ENCODE measurements around the gene PFKL.

Gene PFKL

GRCh38 chr21:44316277-44316900, 16.5 kb downstream of the PFKL start:
- Histone ChIP-seq H3K9me3 (ENCODE audit: insufficient read depth, low read length) (no peaks in the 10 kb centered on the region), H3K9ac (ENCODE audit: insufficient read length, low read depth) (no peak overlapping the region), H3K4me3 (ENCODE audit: insufficient read length, low read depth) (no peak overlapping the region), H3K36me3 (ENCODE audit: insufficient read depth, insufficient read length, low read length) (peaks cover 96% of the 10 kb centered on the region), H3K27me3 (ENCODE audit: insufficient read depth, insufficient read length) (no peaks in the 10 kb centered on the region), H3K4me1 (ENCODE audit: insufficient read depth, insufficient read length) (no peaks in the 10 kb centered on the region)
- DNase-seq (ENCODE audit: low read depth, low spot score), result no peak
- TF ChIP-seq ZNF274 (IDR thresholded peaks at IDR 0.05; ENCODE audit: low read depth, low read length) (no peak), YY1 (IDR thresholded peaks at IDR 0.05; ENCODE audit: insufficient read depth, insufficient read length) (no peak), SUZ12 (IDR thresholded peaks at IDR 0.05; ENCODE audit: extremely low read depth, insufficient read depth, insufficient read length) (no peak)

GRCh38 chr21:44317241-44317782, 17.5 kb downstream of the PFKL start:
- TF ChIP-seq ZNF274 (IDR thresholded peaks at IDR 0.05; ENCODE audit: low read depth, low read length) (no peak), YY1 (IDR thresholded peaks at IDR 0.05; ENCODE audit: insufficient read depth, insufficient read length) (no peak), SUZ12 (IDR thresholded peaks at IDR 0.05; ENCODE audit: extremely low read depth, insufficient read depth, insufficient read length) (no peak)
- Histone ChIP-seq H3K9me3 (ENCODE audit: insufficient read depth, low read length) (no peaks in the 10 kb centered on the region), H3K4me1 (ENCODE audit: insufficient read depth, insufficient read length) (peaks cover 3% of the 10 kb centered on the region), H3K36me3 (ENCODE audit: insufficient read depth, insufficient read length, low read length) (peaks cover 96% of the 10 kb centered on the region), H3K9ac (ENCODE audit: insufficient read length, low read depth) (no peak overlapping the region), H3K4me3 (ENCODE audit: insufficient read length, low read depth) (no peak overlapping the region), H3K27me3 (ENCODE audit: insufficient read depth, insufficient read length) (no peaks in the 10 kb centered on the region)
- no peak for DNase-seq (ENCODE audit: low read depth, low spot score)

DNA sequence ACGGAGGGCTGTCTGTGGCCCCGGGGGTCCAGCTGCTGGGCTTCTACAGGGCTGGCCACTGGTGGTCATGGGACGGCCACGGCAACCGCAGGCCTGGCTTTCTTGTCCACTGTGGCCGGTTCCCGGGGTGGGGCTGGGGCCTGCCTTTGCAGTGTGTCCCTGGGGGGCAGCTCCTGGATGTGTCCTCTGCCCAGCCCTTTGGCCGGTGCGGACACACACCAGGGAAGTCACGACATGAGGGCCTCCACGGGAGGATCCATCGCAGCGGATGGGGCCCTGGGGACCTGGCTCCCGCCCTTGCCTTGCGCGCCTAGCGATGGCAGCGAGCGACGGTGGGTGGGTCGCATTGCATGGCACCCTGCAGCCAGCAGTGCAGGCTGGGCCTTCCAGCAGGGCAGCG, 18.0 kb downstream of the PFKL start:
- DNase-seq (ENCODE audit: low read depth, low spot score), result no peak
- no peak overlapping the region for H3K9ac ChIP-seq (ENCODE audit: insufficient read length, low read depth)
- no peaks in the 10 kb centered on the region for H3K9me3 ChIP-seq (ENCODE audit: insufficient read depth, low read length)
- H3K4me1 ChIP-seq (ENCODE audit: insufficient read depth, insufficient read length), result peaks cover 4% of the 10 kb centered on the region
- TF ChIP-seq SUZ12 (IDR thresholded peaks at IDR 0.05; ENCODE audit: extremely low read depth, insufficient read depth, insufficient read length), result no peak
- H3K4me3 ChIP-seq (ENCODE audit: insufficient read length, low read depth), result no peak overlapping the region
- no peaks in the 10 kb centered on the region for H3K27me3 ChIP-seq (ENCODE audit: insufficient read depth, insufficient read length)
- peaks cover 96% of the 10 kb centered on the region for H3K36me3 ChIP-seq (ENCODE audit: insufficient read depth, insufficient read length, low read length)

- TF ChIP-seq YY1 (IDR thresholded peaks at IDR 0.05; ENCODE audit: insufficient read depth, insufficient read length) (no peak), SUZ12 (IDR thresholded peaks at IDR 0.05; ENCODE audit: extremely low read depth, insufficient read depth, insufficient read length) (no peak), ZNF274 (IDR thresholded peaks at IDR 0.05; ENCODE audit: low read depth, low read length) (no peak)
- Histone ChIP-seq H3K36me3 (ENCODE audit: insufficient read depth, insufficient read length, low read length) (peaks cover 96% of the 10 kb centered on the region), H3K4me1 (ENCODE audit: insufficient read depth, insufficient read length) (peaks cover 4% of the 10 kb centered on the region), H3K9ac (ENCODE audit: insufficient read length, low read depth) (no peak overlapping the region), H3K27me3 (ENCODE audit: insufficient read depth, insufficient read length) (no peaks in the 10 kb centered on the region), H3K4me3 (ENCODE audit: insufficient read length, low read depth) (no peak overlapping the region), H3K9me3 (ENCODE audit: insufficient read depth, low read length) (no peaks in the 10 kb centered on the region)
- no peak for DNase-seq (ENCODE audit: low read depth, low spot score)
These were observed 18.8 kb downstream of the PFKL start for GRCh38 chr21:44318489-44319285.

GRCh38 chr21:44319407-44320065, 19.7 kb downstream of the PFKL start:
- Histone ChIP-seq H3K9me3 (ENCODE audit: insufficient read depth, low read length) (no peaks in the 10 kb centered on the region), H3K9ac (ENCODE audit: insufficient read length, low read depth) (peak overlapping the region; percentile 9), H3K4me3 (ENCODE audit: insufficient read length, low read depth) (no peak overlapping the region), H3K4me1 (ENCODE audit: insufficient read depth, insufficient read length) (peaks cover 4% of the 10 kb centered on the region), H3K27me3 (ENCODE audit: insufficient read depth, insufficient read length) (no peaks in the 10 kb centered on the region), H3K36me3 (ENCODE audit: insufficient read depth, insufficient read length, low read length) (peaks cover 97% of the 10 kb centered on the region)
- no peak for TF ChIP-seq ZNF274 (IDR thresholded peaks at IDR 0.05; ENCODE audit: low read depth, low read length)
- TF ChIP-seq YY1 (IDR thresholded peaks at IDR 0.05; ENCODE audit: insufficient read depth, insufficient read length), result no peak
- no peak for TF ChIP-seq SUZ12 (IDR thresholded peaks at IDR 0.05; ENCODE audit: extremely low read depth, insufficient read depth, insufficient read length)
- no peak for DNase-seq (ENCODE audit: low read depth, low spot score)

DNA sequence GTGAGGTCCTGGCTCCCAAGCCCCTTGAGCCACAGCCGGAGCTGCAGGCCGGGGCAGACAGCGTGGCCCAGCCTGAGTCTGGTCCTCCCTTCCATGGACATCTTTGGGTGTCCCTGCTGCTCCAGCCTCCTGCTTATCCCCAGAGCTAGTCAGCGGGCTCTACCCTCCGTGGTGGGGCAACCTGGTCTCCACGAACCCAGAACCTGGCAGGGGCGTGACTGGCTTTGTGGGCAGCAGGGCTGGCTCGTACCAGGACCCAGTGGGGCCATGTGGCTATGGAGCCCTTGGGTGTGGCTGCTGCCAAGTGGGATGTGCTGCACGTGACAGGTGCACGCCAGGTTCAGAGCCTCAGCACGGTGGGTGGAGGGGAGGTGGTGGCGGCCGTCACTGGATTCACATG, 21.0 kb downstream of the PFKL start:
- no peaks in the 10 kb centered on the region for H3K9me3 ChIP-seq (ENCODE audit: insufficient read depth, low read length)
- no peak overlapping the region for H3K9ac ChIP-seq (ENCODE audit: insufficient read length, low read depth)
- H3K36me3 ChIP-seq (ENCODE audit: insufficient read depth, insufficient read length, low read length), result peaks cover 97% of the 10 kb centered on the region
- H3K4me3 ChIP-seq (ENCODE audit: insufficient read length, low read depth), result no peak overlapping the region
- no peaks in the 10 kb centered on the region for H3K27me3 ChIP-seq (ENCODE audit: insufficient read depth, insufficient read length)
- TF ChIP-seq YY1 (IDR thresholded peaks at IDR 0.05; ENCODE audit: insufficient read depth, insufficient read length) (no peak), SUZ12 (IDR thresholded peaks at IDR 0.05; ENCODE audit: extremely low read depth, insufficient read depth, insufficient read length) (no peak), ZNF274 (IDR thresholded peaks at IDR 0.05; ENCODE audit: low read depth, low read length) (no peak)
- peaks cover 4% of the 10 kb centered on the region for H3K4me1 ChIP-seq (ENCODE audit: insufficient read depth, insufficient read length)
- DNase-seq (ENCODE audit: low read depth, low spot score), result no peak
